GM13976 (cell line): ENCODE results near the gene PRKG1.
"Not testable (repeated sequence)": the region's sequence is repeated elsewhere in the genome, so short reads cannot be mapped to it uniquely, and the experiment has no call there.

Experiments
- DNase-seq: peaks from one replicate; pipeline ENCODE4 v3.0.0; 2012; ENCODE audit warnings: low spot score
- in situ Hi-C: fragments of 300-500 bp; cut with MboI; formaldehyde crosslinking; loops from one replicate; pipeline ENCODE4 v1.12.0; 2022; ENCODE audit warnings: low sequenced_read_pairs, mixed read lengths, inconsistent platforms; ENCODE audit not compliant: unreplicated experiment
- TF ChIP-seq, protein P1 (sequence below): IDR thresholded peaks from 2 replicates; pipeline ENCODE4 v1.5.1; 2012; ENCODE audit warnings: borderline replicate concordance, mild to moderate bottlenecking; ENCODE audit not compliant: insufficient read depth; ENCODE audit errors: extremely low read depth, missing control alignments, control extremely low read depth

Gene PRKG1

DNA sequence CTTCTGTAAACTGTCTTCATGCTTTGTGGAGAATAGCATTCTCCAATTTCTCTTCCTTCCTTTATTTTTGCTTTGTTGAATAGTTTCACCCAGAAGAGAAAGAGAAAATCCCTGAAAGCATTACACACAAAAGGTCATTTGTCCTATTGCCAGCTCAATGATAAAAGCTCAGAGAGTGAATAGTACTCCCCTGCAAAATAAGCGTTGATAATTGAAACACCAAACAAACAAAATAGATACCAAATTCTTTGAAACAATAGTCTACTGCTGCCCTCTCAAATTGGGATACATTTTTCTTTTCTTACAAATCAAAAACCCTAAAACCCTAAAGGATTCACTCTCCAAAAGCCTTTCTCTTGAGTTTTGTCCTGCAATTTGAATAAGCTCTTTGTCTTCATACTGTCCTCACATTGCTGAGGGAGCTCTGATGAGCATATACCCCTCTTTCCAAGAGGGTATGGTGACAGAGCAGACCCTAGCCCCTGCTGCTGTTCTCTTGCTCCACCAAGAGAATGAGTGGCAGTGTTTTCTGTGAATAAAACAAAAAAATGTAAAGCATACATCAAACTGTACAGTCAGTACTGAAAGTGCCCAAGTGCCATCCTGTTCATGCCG, 490.7 kb downstream of the PRKG1 start:
- in situ Hi-C loops = no loop called here
- DNase-seq = no peak
- TF ChIP-seq, protein P1, sequence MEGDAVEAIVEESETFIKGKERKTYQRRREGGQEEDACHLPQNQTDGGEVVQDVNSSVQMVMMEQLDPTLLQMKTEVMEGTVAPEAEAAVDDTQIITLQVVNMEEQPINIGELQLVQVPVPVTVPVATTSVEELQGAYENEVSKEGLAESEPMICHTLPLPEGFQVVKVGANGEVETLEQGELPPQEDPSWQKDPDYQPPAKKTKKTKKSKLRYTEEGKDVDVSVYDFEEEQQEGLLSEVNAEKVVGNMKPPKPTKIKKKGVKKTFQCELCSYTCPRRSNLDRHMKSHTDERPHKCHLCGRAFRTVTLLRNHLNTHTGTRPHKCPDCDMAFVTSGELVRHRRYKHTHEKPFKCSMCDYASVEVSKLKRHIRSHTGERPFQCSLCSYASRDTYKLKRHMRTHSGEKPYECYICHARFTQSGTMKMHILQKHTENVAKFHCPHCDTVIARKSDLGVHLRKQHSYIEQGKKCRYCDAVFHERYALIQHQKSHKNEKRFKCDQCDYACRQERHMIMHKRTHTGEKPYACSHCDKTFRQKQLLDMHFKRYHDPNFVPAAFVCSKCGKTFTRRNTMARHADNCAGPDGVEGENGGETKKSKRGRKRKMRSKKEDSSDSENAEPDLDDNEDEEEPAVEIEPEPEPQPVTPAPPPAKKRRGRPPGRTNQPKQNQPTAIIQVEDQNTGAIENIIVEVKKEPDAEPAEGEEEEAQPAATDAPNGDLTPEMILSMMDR = no peak

DNA sequence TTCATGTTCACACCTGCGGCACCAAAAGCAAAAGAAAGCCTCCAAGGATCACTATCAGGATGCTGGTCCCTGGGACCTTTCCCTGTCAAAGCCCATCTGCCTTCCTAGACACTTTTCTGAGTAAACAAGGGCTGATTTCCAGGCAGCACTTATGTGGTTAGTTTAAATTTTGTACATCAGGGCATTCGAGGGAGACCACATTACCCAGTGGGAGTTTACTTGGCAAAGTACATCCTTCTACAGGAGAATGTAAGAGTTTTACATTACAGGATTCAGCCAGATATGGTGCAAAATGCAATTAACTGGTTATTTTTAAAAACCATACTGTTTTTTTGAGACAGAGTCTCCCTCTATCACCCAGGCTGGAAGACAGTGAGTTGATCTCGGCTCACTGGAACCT, 493.0 kb downstream of the PRKG1 start:
- TF ChIP-seq, protein P1 = no peak
- DNase-seq = no peak
- in situ Hi-C loops = no loop called here

DNA sequence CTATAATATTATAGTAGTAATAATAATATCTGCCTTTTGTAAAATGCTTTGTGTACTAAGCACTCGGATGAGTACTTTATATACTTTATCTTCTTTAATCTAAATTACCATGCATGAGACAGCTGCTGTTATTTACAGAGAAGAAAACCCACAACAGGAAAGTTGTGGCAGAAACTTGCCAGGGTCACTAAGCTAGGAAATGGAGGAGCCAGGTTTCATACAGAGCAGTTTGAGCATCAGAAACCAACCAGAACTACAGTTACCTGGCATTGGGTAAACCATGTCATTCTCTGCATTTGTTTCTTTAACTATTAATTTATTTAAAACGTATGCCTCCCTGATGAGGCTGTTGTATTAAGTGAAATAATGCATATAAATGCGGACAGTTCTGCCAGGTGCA, 495.2 kb downstream of the PRKG1 start:
- TF ChIP-seq, protein P1 = no peak
- in situ Hi-C loops = no loop called here
- no peak for DNase-seq

DNA sequence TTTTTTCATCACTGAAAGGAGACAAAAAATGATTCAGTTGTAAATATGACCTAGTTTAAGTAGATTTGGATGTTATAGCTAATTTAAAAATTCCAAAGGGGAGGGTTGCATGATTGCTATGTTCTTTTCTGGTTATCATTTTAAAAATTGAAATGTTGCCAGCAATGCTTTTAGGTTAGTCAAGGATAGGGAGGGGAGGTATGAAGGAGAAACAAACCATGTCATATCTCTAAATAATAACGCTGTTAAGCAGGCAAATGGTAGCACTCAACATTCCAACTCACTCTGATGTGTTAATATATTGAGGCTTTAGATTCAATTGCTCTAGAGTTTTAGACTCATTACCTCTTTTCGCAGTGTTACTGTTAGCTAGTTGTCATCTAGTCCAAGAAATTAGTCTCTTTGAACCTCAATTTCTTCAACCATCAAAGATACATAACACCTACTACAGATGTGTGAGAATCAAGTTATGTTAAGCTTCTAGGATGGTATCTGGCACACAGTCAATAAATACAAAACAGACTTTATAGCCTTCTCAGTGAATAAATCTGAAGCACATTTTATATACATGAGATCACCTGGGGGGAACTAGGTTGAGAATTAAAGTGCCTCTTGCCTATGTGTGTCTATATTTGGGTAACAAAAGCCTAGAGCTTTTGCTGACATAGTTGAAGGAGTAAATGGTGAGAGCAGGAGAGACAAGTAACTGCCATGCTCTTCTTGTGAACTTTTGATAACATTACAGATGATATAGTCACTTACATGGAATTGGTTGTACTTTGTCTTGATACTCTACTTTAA, 500.2 kb downstream of the PRKG1 start:
- TF ChIP-seq, protein P1 = no peak
- no peak for DNase-seq
- in situ Hi-C loops = no loop called here

DNA sequence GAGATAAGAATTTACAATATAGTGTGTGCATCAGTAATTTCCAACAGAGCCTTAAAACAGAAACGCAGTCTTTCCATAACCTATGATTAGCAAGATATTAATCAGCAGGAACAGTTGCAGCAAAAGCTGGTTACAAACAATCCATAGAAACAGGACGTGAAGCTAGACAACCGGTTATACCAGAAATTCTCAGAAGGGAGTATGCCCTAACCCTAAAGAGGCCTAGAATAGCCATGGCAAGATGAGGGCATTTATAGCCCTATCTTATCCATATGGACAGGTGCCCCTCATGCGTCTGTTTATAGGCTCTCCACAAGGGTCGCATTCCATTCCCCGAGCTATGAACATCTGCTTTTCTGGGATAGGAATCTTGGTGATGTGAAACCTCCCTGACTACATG, 506.9 kb downstream of the PRKG1 start:
- DNase-seq, in situ Hi-C loops: not testable (repeated sequence)

DNA sequence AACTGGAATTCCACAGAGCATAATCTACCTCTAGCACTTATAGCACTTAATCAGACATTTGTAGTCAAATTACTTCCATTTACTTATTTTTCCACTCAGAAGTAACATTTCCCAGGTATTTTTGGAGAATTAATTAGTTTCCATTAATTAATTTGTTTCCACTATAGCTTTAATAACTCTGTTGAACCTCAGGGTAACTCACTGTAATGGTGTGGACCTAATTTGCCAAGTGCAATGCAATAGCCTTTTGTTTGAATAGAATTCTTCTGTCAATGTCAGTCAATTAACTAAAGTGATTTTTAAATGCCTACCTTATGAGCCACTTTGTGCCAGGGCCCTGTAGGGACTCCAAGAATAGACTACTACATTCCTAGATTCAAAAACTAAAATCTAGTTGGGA, 509.7 kb downstream of the PRKG1 start:
- TF ChIP-seq, protein P1 = no peak
- in situ Hi-C loops = no loop called here
- no peak for DNase-seq

DNA sequence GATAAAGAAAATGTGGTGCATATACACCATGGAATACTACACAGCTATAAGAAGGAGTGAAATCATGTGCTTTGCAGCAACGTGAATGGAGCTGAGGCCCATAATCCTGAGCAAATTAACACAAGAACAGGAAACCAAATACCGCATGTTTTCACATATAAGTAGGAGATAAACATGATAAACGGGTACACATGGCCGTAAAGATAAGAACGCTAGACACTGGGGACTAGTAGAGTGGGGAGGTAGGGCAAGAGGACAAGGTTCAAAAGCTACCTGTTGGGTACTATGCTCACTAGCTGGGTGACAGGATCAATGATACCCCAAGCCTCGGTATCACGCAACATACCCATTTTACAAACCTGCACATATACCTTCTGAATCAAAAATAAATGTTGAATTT, 511.5 kb downstream of the PRKG1 start:
- TF ChIP-seq, protein P1 = no peak
- in situ Hi-C loops = no loop called here
- no peak for DNase-seq
